ENCODE data around the gene MAPK14. TPM values are rescaled to one million over a fixed set of nuclear protein-coding genes. Genes with fewer than 3 reads are reported as not detected.

Gene MAPK14
- total and polyA plus RNA-seq, 2 experiments from 2014 or later: 26.8 to 45.0 TPM

DNA sequence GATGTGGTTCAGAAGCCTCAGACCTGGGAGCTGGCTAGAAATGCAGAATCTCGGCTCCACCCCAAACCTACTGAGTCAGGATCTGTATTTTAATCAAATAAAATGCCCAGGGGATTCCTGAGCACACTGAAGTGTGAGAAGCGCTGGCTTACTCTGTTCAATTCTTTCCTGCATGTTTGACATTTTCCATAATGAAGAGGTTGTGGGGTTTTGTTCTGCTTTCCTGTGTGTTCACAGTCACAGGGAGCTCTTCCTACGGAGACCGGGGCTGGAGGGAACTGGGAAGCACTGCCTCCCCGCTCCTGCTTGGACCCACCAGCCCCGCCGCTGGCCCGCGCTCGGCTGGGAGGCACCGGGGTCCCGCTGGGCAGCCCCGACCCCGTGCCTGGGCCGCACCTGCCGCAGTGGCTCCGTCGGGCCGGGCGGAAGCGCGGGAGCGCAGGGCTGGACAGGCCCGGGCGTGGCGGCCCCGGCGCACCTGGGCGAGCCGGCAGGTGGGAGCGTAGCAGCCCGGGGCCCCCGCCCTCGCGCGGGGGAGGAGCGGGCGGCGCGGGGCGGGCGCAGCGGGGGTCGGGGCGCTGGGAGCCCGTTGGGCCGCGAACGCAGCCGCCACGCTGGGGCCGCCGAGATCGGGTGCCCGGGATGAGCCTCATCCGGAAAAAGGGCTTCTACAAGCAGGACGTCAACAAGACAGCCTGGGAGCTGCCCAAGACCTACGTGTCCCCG, 102.5 kb downstream of the MAPK14 start, which contains the start of gene MAPK13:
Gene MAPK13, plus strand, starts transcription at position 573 of the 726 bp plus-strand sequence. Its CDS starts 70 bp downstream, at position 643.
- DNase-seq: peak; percentile 73
- TF ChIP-seq EZH2 (IDR thresholded peaks at IDR 0.05; ENCODE audit: insufficient read depth, poor library complexity, severe bottlenecking) (no peak), EZH2phosphoT487 (IDR thresholded peaks at IDR 0.05; ENCODE audit: insufficient read depth, low read depth) (no peak)
- no peaks in the 10 kb centered on the region for H3K9me2 ChIP-seq (ENCODE audit: insufficient read depth)
- in situ Hi-C loops (cut with MboI): loop anchor here (10.0 kb wide), 1 partner anchor 235 kb away; no protein-coding TSS in a partner anchor
- peak within 1 kb of the TSS; percentile 79 for H2AFZ ChIP-seq
- H3F3A ChIP-seq (ENCODE audit: insufficient read depth): peaks cover 14% of the 10 kb centered on the region; the same call in 1 of the 2 replicates
- peaks cover 38% of the 10 kb centered on the region for H3K4me1 ChIP-seq (ENCODE audit: insufficient read depth)
- WGBS, 2 experiments (ENCODE audit: low coverage in 1 of 2, low lambda C conversion rate in 2 of 2, missing lambda C conversion rate in 2 of 2): 9 to 11% methylated on average over 36 to 40 of the region's 59 CpGs
- peak within 1 kb of the TSS; percentile 65 for H3K4me2 ChIP-seq (ENCODE audit: unreplicated experiment)
- no peaks in the 10 kb centered on the region for H3K9me3 ChIP-seq (ENCODE audit: low read depth)
- no peaks in the 10 kb centered on the region for H3K36me3 ChIP-seq (ENCODE audit: low read depth)
- H3K79me2 ChIP-seq (ENCODE audit: insufficient read depth): no peaks in the 10 kb centered on the region
- no peaks in the 10 kb centered on the region for H4K20me1 ChIP-seq (ENCODE audit: insufficient read depth)
- H3K9ac ChIP-seq: peak within 1 kb of the TSS; percentile 55
- no peaks in the 10 kb centered on the region for H3K27me3 ChIP-seq (replicated peaks; ENCODE audit: insufficient read depth)
- peak within 1 kb of the TSS; percentile 13; the same call in 1 of the 2 replicates for H3K27ac ChIP-seq
- H3K4me3 ChIP-seq: peak within 1 kb of the TSS; percentile 59

GRCh38 chr6:36130667-36131510, 103.3 kb downstream of the MAPK14 start:
- Histone ChIP-seq H3K79me2 (ENCODE audit: insufficient read depth) (no peaks in the 10 kb centered on the region), H3K4me1 (ENCODE audit: insufficient read depth) (peaks cover 38% of the 10 kb centered on the region), H3K9ac (peak overlapping the region; percentile 47), H3K4me3 (peak overlapping the region; percentile 59), H3K27ac (peak overlapping the region; percentile 13; the same call in 1 of the 2 replicates), H3K36me3 (ENCODE audit: low read depth) (no peaks in the 10 kb centered on the region), H3K9me3 (ENCODE audit: low read depth) (no peaks in the 10 kb centered on the region), H3K27me3 (replicated peaks; ENCODE audit: insufficient read depth) (no peaks in the 10 kb centered on the region), H4K20me1 (ENCODE audit: insufficient read depth) (no peaks in the 10 kb centered on the region), H3F3A (ENCODE audit: insufficient read depth) (peaks cover 14% of the 10 kb centered on the region; the same call in 1 of the 2 replicates), H3K4me2 (ENCODE audit: unreplicated experiment) (peak overlapping the region; percentile 47), H2AFZ (peak overlapping the region; percentile 79), H3K9me2 (ENCODE audit: insufficient read depth) (no peaks in the 10 kb centered on the region)
- in situ Hi-C loops (cut with MboI): no loop called here
- DNase-seq: peak; percentile 39
- no peak for TF ChIP-seq EZH2phosphoT487 (IDR thresholded peaks at IDR 0.05; ENCODE audit: insufficient read depth, low read depth)
- TF ChIP-seq EZH2 (IDR thresholded peaks at IDR 0.05; ENCODE audit: insufficient read depth, poor library complexity, severe bottlenecking): no peak
- 21 to 28% methylated on average over 32 to 43 of the region's 52 CpGs for WGBS, 2 experiments (ENCODE audit: low coverage in 1 of 2, low lambda C conversion rate in 2 of 2, missing lambda C conversion rate in 2 of 2)

DNA sequence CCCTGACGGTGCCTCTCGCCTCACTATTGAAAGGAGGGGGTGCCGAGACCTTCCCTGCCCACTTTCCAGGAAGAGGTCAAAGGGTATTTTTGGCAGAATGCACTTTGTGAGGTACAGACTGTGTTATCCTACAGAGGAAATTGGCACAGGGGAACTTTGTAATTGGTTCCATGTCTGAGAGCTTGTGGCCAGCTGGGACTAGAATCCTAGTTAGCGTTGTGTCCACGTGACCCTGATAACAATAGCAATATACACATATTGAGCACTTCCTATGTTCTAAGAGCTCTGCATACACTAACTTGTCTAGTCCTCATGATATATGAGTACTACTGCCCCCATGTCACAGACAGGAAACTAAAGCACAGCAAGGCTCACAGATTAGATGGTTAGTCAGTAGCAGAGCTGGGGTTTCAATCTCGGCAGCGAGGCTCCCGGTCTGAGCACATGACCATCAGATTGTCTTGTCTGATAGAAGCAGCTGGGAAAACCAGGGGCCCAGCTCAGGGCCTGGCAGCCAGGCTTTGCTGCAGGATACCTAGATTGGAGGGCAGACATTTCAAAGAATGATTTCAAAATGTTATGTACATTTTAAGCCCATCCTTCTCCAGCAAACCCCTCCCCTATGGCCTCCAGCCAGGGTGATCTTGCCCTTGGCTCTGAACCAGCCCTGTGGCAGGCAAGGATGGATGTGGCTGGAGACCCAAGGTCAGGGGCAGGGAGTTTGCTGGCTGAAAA, 104.1 kb downstream of the MAPK14 start:
- Histone ChIP-seq H3K27ac (peak overlapping the region; percentile 13; the same call in 1 of the 2 replicates), H3K4me3 (peak overlapping the region; percentile 59; the same call in 1 of the 2 replicates), H2AFZ (peak overlapping the region; percentile 79), H3K9ac (peak overlapping the region; percentile 47), H3K9me3 (ENCODE audit: low read depth) (no peaks in the 10 kb centered on the region), H3K27me3 (replicated peaks; ENCODE audit: insufficient read depth) (no peaks in the 10 kb centered on the region), H3K4me2 (ENCODE audit: unreplicated experiment) (peak overlapping the region; percentile 47), H3K4me1 (ENCODE audit: insufficient read depth) (peaks cover 33% of the 10 kb centered on the region), H3K79me2 (ENCODE audit: insufficient read depth) (no peaks in the 10 kb centered on the region), H4K20me1 (ENCODE audit: insufficient read depth) (no peaks in the 10 kb centered on the region), H3F3A (ENCODE audit: insufficient read depth) (peaks cover 10% of the 10 kb centered on the region; the same call in 1 of the 2 replicates), H3K36me3 (ENCODE audit: low read depth) (no peaks in the 10 kb centered on the region), H3K9me2 (ENCODE audit: insufficient read depth) (no peaks in the 10 kb centered on the region)
- 6% methylated on average over 7 to 8 of the region's 8 CpGs for WGBS, 2 experiments (ENCODE audit: low coverage in 1 of 2, low lambda C conversion rate in 2 of 2, missing lambda C conversion rate in 2 of 2)
- DNase-seq: peak; percentile 69
- TF ChIP-seq EZH2phosphoT487 (IDR thresholded peaks at IDR 0.05; ENCODE audit: insufficient read depth, low read depth) (no peak), EZH2 (IDR thresholded peaks at IDR 0.05; ENCODE audit: insufficient read depth, poor library complexity, severe bottlenecking) (no peak)
- in situ Hi-C loops (cut with MboI): no loop called here

Data from GM23248 (cell line).